Stimulated activated CD8-positive, alpha-beta memory T cell treated with anti-CD3 and anti-CD28 coated beads, Interleukin-4, amount 100 ng/mL, for 48 hours (primary cell): ENCODE data around the gene TGFBRAP1.
A peak's percentile ranks its signal among the peaks of the same experiment; 100 is the strongest.

Experiments
- DNase-seq: peaks from one replicate; pipeline ENCODE4 v3.0.0-alpha.2; 2020

Gene TGFBRAP1

GRCh38 chr2:105329561-105330495 is at the start of gene TGFBRAP1:
Gene TGFBRAP1 (minus strand): TSS chr2:105329735. CDS start chr2:105308301, 21,434 bp downstream.
- DNase-seq: peak; percentile 61

GRCh38 chr2:105378921-105379383 is 49.4 kb upstream of the TGFBRAP1 start:
- no peak for DNase-seq

GRCh38 chr2:105378276-105378840 is 48.8 kb upstream of the TGFBRAP1 start:
- no peak for DNase-seq

- no peak for DNase-seq
These were observed 48.3 kb upstream of the TGFBRAP1 start for GRCh38 chr2:105377871-105378270.

GRCh38 chr2:105376789-105377240 is 47.3 kb upstream of the TGFBRAP1 start:
- DNase-seq: no peak

GRCh38 chr2:105376010-105376409 is 46.5 kb upstream of the TGFBRAP1 start:
- DNase-seq: no peak

- DNase-seq: no peak
These were observed 45.5 kb upstream of the TGFBRAP1 start for GRCh38 chr2:105375001-105375561.

GRCh38 chr2:105373895-105374401 is 44.4 kb upstream of the TGFBRAP1 start:
- DNase-seq: no peak

- no peak for DNase-seq
These were observed 43.8 kb upstream of the TGFBRAP1 start for GRCh38 chr2:105373344-105373781.

- no peak for DNase-seq
These were observed 42.3 kb upstream of the TGFBRAP1 start for GRCh38 chr2:105371810-105372209.

- no peak for DNase-seq
These were observed 41.6 kb upstream of the TGFBRAP1 start for GRCh38 chr2:105371156-105371555.

GRCh38 chr2:105369777-105370690 is 40.5 kb upstream of the TGFBRAP1 start:
- peak; percentile 93 for DNase-seq

- DNase-seq: no peak
These were observed 39.3 kb upstream of the TGFBRAP1 start for GRCh38 chr2:105368759-105369408.

GRCh38 chr2:105365206-105365605 is 35.7 kb upstream of the TGFBRAP1 start:
- no peak for DNase-seq

- no peak for DNase-seq
These were observed 35.1 kb upstream of the TGFBRAP1 start for GRCh38 chr2:105364436-105365139.

- no peak for DNase-seq
These were observed 33.5 kb upstream of the TGFBRAP1 start for GRCh38 chr2:105362862-105363591.

- no peak for DNase-seq
These were observed 31.8 kb upstream of the TGFBRAP1 start for GRCh38 chr2:105361102-105361889.

GRCh38 chr2:105358593-105358992 is 29.1 kb upstream of the TGFBRAP1 start:
- no peak for DNase-seq

- no peak for DNase-seq
These were observed 27.6 kb upstream of the TGFBRAP1 start for GRCh38 chr2:105357122-105357521.
